ENCODE measurements around the gene VMAC. TPM values are rescaled to one million over a fixed set of nuclear protein-coding genes. Genes with fewer than 3 reads are reported as not detected.

The VMAC gene
- total and polyA plus RNA-seq, 2 of the 13 experiments (the other 11 are each of a cell fraction or from before 2014, with no cell fraction given) = 2.4 TPM

- no peak for FAIRE-seq
These were observed 22.2 kb downstream of the VMAC start for GRCh38 chr19:5926641-5927440.

GRCh38 chr19:5927441-5927821 is 22.8 kb downstream of the VMAC start:
- in situ Hi-C loops (cut with HindIII; ENCODE audit: extremely low pct_ligation_motif_present, low pct_unique_long_range_greater_than_20kb) = no loop called here
- Histone ChIP-seq H3K27ac (ENCODE audit: extremely low read length, insufficient read depth, low read length) (no peak overlapping the region), H3K4me2 (ENCODE audit: low read depth, low read length) (no peak overlapping the region), H3K9me3 (ENCODE audit: low read length) (no peaks in the 10 kb centered on the region), H3K27me3 (ENCODE audit: control insufficient read depth in 1 of 2, insufficient read depth in 2 of 2, low read length in 2 of 2) (no peaks in the 10 kb centered on the region; a peak in 1 of 5 replicates), H3K9ac (ENCODE audit: insufficient read depth, low read depth, low read length) (no peak overlapping the region), H2AFZ (ENCODE audit: low read length) (no peak overlapping the region), H3K79me2 (ENCODE audit: insufficient read depth, low read length) (no peaks in the 10 kb centered on the region), H3K4me1 (ENCODE audit: insufficient read depth, low read length) (no peaks in the 10 kb centered on the region), H3K4me3 (replicated peaks in 1 of 3; ENCODE audit: insufficient read depth in 1 of 3, low read depth in 2 of 3, low read length in 3 of 3) (no peak overlapping the region), H3K36me3 (replicated peaks in 1 of 2; ENCODE audit: control insufficient read depth in 1 of 2, insufficient read depth in 2 of 2, low read length in 2 of 2) (peaks cover 63 to 94% of the 10 kb centered on the region in 2 experiments), H4K20me1 (ENCODE audit: insufficient read depth, low read length) (no peaks in the 10 kb centered on the region)
- TF ChIP-seq ZNF563 (CRISPR knock-in tag; IDR thresholded peaks at IDR 0.05) (no peak), HHEX (CRISPR knock-in tag; IDR thresholded peaks at IDR 0.05) (no peak)
- ATAC-seq (no peak), DNase-seq (ENCODE audit: low spot score) (no peak), FAIRE-seq (no peak)
- ChIA-PET POLR2A (no interaction called here), CTCF (ENCODE audit: low intra/inter-chr PET ratio, low total read pairs) (no interaction called here)
- no TSS peak for BruUV-seq (replicated peaks)
- WGBS (ENCODE audit: low lambda C conversion rate) = 95% methylated on average over 6 of the region's 8 CpGs
- intact Hi-C loops (cut with micrococcal nuclease; ENCODE audit: unreplicated experiment) = no loop called here

More at GRCh38 chr19:5926641-5927440, 22.2 kb downstream of the VMAC start:
- ChIA-PET POLR2A (no interaction called here), CTCF (ENCODE audit: low intra/inter-chr PET ratio, low total read pairs) (no interaction called here)
- Histone ChIP-seq H2AFZ (ENCODE audit: low read length) (no peak overlapping the region), H3K9ac (ENCODE audit: insufficient read depth, low read depth, low read length) (no peak overlapping the region), H3K4me2 (ENCODE audit: low read depth, low read length) (no peak overlapping the region), H3K27ac (ENCODE audit: extremely low read length, insufficient read depth, low read length) (no peak overlapping the region), H3K9me3 (ENCODE audit: low read length) (no peaks in the 10 kb centered on the region), H4K20me1 (ENCODE audit: insufficient read depth, low read length) (no peaks in the 10 kb centered on the region), H3K79me2 (ENCODE audit: insufficient read depth, low read length) (no peaks in the 10 kb centered on the region), H3K27me3 (ENCODE audit: control insufficient read depth in 1 of 2, insufficient read depth in 2 of 2, low read length in 2 of 2) (no peaks in the 10 kb centered on the region; a peak in 1 of 5 replicates), H3K4me1 (ENCODE audit: insufficient read depth, low read length) (no peaks in the 10 kb centered on the region), H3K4me3 (replicated peaks in 1 of 3; ENCODE audit: insufficient read depth in 1 of 3, low read depth in 2 of 3, low read length in 3 of 3) (no peak overlapping the region), H3K36me3 (replicated peaks in 1 of 2; ENCODE audit: control insufficient read depth in 1 of 2, insufficient read depth in 2 of 2, low read length in 2 of 2) (peaks cover 65 to 95% of the 10 kb centered on the region in 2 experiments)
- DNase-seq (ENCODE audit: low spot score) (no peak), ATAC-seq (no peak)
- 96% methylated on average over 14 of the region's 14 CpGs for WGBS (ENCODE audit: low lambda C conversion rate)
- no TSS peak for BruUV-seq (replicated peaks)
- intact Hi-C loops (cut with micrococcal nuclease; ENCODE audit: unreplicated experiment) (no loop called here), in situ Hi-C loops (cut with HindIII; ENCODE audit: extremely low pct_ligation_motif_present, low pct_unique_long_range_greater_than_20kb) (no loop called here)
- peak; percentile 6 for TF ChIP-seq RBM22 (optimal IDR thresholded peaks at IDR 0.05; ENCODE audit: low read length)
- no peak for TF ChIP-seq TEAD3 (CRISPR knock-in tag; optimal IDR thresholded peaks at IDR 0.05; ENCODE audit: borderline replicate concordance)
